ENCODE measurements around the gene DMRT2.

DMRT2 gene

GRCh38 chr9:1094749-1095148, 44.6 kb downstream of the DMRT2 start:
- peak; percentile 15 for DNase-seq (ENCODE audit: low spot score)

- no peak for DNase-seq (ENCODE audit: low spot score)
These were observed 46.2 kb downstream of the DMRT2 start for GRCh38 chr9:1096155-1096964.

GRCh38 chr9:1098551-1098950, 48.4 kb downstream of the DMRT2 start:
- no peak for DNase-seq (ENCODE audit: low spot score)

- DNase-seq (ENCODE audit: low spot score) = no peak
These were observed 50.0 kb downstream of the DMRT2 start for GRCh38 chr9:1100201-1100600.

GRCh38 chr9:1100945-1101344, 50.8 kb downstream of the DMRT2 start:
- DNase-seq (ENCODE audit: low spot score) = no peak

- DNase-seq (ENCODE audit: low spot score) = no peak
These were observed 51.9 kb downstream of the DMRT2 start for GRCh38 chr9:1101846-1102641.

- DNase-seq (ENCODE audit: low spot score) = no peak
These were observed 52.4 kb downstream of the DMRT2 start for GRCh38 chr9:1102642-1102970.
